DMS153 treated with DMSO at 0.1 percent for 48 hours (cell line): ENCODE data around the gene NOL4L.

Experiments
- DNase-seq: peaks from one replicate; lab custom pipeline; 2025; ENCODE audit not compliant: unreplicated experiment; lab: John Stamatoyannopoulos, UW

The NOL4L gene

GRCh38 chr20:32614303-32614702, 29.2 kb upstream of the NOL4L start:
- DNase-seq: no peak

- DNase-seq: no peak
Measured at GRCh38 chr20:32613192-32614053, 28.3 kb upstream of the NOL4L start.

GRCh38 chr20:32612351-32613191, 27.4 kb upstream of the NOL4L start:
- no peak for DNase-seq

GRCh38 chr20:32611868-32612267, 26.7 kb upstream of the NOL4L start:
- no peak for DNase-seq

GRCh38 chr20:32611286-32611685, 26.2 kb upstream of the NOL4L start:
- DNase-seq: no peak

GRCh38 chr20:32610472-32611218, 25.5 kb upstream of the NOL4L start:
- DNase-seq: no peak

- no peak for DNase-seq
Measured at GRCh38 chr20:32609993-32610392, 24.9 kb upstream of the NOL4L start.

- DNase-seq: no peak
Measured at GRCh38 chr20:32609111-32609773, 24.1 kb upstream of the NOL4L start.

GRCh38 chr20:32608664-32609015, 23.5 kb upstream of the NOL4L start:
- DNase-seq: no peak

GRCh38 chr20:32607727-32608663, 22.9 kb upstream of the NOL4L start:
- DNase-seq: no peak

GRCh38 chr20:32607324-32607723, 22.2 kb upstream of the NOL4L start:
- no peak for DNase-seq

GRCh38 chr20:32606790-32607189, 21.7 kb upstream of the NOL4L start:
- no peak for DNase-seq

- no peak for DNase-seq
Measured at GRCh38 chr20:32606107-32606506, 21.0 kb upstream of the NOL4L start.

- DNase-seq: no peak
Measured at GRCh38 chr20:32605167-32605656, 20.1 kb upstream of the NOL4L start.

- DNase-seq: no peak
Measured at GRCh38 chr20:32603046-32603726, 18.1 kb upstream of the NOL4L start.

- no peak for DNase-seq
Measured at GRCh38 chr20:32602273-32602672, 17.1 kb upstream of the NOL4L start.

- no peak for DNase-seq
Measured at GRCh38 chr20:32600681-32601237, 15.6 kb upstream of the NOL4L start.

GRCh38 chr20:32599783-32600340, 14.7 kb upstream of the NOL4L start:
- DNase-seq: no peak
